Islet of Langerhans (tissue), 1 donor: ENCODE measurements around the gene ARHGAP22.

Source experiments
- FAIRE-seq: peaks from one replicate; lab custom pipeline; 2011; peaks lifted over from hg19 to GRCh38; lab: Jason Lieb, UNC

ARHGAP22 gene

DNA sequence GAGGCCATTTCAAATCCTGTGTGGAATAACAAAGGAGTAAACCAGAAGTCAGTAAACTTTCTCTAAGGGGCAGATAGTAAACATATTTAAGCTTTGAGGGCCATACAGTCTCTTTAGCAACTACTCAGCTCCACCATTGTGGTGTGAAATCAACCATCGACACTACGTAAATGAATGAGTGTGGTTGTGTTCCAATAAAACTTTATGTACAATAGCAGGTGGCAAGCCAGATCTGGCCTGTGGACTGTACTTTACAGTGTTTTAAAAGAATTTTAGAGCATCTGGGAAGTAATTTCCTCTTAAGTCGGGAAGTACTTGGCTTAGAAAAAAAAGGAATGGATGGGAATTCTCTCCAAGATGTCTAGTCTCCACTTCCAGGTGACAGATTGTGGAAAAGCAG, 71.3 kb downstream of the ARHGAP22 start:
- FAIRE-seq = no peak

DNA sequence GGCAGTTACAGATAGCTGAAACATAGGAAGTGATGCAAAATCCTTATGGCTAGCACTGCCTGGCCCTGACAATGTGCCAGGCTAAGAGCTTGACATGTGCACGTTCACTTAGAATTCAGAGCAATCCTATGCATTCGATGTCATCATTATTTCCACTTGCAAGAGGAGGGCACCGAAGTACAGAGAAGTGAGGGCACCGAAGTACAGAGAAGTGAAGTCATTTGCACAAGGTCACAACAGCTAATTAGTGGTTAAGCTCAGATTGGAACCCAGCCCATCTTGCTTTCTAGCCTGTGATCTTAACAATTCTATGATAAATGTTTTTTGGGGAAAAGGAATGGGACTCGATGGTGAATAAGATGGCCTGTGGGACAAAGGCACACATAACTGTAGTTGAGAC, 73.4 kb downstream of the ARHGAP22 start:
- no peak for FAIRE-seq

DNA sequence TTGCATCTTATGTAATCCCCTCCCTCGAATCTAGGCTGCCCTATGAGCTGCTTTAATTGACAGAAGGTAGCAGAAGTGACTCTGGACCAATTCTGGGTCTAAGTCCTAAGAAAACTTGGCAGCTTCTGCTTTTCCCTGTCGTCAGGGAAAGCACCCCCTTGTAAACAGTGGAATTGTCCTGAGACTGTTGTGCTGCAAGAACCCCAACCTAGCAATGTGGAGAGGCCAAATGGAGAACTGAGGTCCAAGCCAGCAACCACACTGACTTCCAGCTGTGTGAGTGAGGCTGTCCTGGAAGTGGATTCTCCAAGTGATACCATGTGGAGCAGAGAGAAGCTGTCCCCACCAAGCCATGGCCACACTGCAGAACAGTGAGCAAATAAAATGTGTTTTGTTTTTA, 75.5 kb downstream of the ARHGAP22 start:
- no peak for FAIRE-seq

GRCh38 chr10:48527756-48528155, 77.1 kb downstream of the ARHGAP22 start:
- no peak for FAIRE-seq

DNA sequence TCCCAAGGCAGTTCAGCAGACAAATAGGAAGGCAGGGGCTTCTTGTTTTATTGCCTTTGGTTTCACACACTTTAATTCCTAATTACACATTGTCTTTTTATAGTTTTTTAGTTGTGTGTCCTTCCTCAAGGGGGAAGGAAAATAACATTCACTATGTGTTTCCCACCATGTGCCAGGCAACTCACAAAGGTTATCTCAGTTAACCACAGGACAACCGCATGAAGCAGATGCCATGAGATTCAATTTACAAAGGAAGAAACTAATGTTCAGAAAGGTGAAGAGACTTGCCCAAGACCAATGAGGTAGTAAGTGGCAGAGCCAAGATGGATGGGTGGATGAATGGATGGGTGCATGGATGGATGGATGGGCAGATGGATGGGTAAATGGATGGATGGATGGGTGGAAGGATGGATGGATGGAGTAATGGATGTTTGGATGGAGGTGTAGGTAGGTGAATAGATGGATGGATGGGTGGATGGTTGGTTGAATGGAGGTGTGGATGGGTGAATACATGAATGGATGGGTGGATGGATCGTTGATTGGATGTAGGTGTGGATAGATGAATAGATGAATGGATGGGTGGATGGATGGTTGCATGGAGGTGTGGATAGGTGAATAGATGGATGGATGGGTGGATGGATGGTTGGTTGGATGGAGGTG, 77.9 kb downstream of the ARHGAP22 start:
- no peak for FAIRE-seq

- FAIRE-seq = no peak
Measured at GRCh38 chr10:48526011-48526821, 78.7 kb downstream of the ARHGAP22 start.

- FAIRE-seq = no peak
Measured at GRCh38 chr10:48525113-48525512, 79.8 kb downstream of the ARHGAP22 start.

- FAIRE-seq = no peak
Measured at GRCh38 chr10:48523820-48524758, 80.8 kb downstream of the ARHGAP22 start.

DNA sequence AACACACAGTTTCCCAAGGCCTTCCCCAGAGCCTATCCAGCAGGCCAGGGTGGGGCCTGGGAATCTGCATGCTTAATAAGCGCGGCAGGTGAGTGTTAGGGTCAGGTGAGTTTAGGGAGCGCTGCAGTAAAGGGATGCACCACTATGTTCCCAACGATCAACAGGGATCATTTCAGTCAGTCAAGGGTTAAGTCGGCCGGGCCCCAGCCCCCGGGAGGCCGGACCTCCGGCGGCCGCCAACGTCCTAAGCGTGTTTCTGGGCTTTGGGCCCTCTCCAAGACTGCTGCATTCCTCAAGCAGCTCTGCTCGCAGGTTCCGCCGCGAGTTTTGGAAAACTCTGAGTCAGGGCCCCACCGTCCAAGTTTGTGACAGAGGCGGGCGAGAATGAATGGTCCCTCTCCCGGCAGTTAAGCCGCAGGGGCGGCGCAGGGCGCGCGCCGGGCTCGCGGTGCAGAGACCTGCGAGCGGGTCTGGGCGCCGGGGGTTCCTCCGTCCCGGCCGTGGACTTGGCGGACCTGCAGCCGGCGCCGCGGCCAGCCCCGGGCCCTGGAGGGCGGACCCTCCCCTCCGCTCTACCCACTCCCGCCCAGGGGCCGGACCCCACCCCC, 81.6 kb downstream of the ARHGAP22 start:
- no peak for FAIRE-seq

DNA sequence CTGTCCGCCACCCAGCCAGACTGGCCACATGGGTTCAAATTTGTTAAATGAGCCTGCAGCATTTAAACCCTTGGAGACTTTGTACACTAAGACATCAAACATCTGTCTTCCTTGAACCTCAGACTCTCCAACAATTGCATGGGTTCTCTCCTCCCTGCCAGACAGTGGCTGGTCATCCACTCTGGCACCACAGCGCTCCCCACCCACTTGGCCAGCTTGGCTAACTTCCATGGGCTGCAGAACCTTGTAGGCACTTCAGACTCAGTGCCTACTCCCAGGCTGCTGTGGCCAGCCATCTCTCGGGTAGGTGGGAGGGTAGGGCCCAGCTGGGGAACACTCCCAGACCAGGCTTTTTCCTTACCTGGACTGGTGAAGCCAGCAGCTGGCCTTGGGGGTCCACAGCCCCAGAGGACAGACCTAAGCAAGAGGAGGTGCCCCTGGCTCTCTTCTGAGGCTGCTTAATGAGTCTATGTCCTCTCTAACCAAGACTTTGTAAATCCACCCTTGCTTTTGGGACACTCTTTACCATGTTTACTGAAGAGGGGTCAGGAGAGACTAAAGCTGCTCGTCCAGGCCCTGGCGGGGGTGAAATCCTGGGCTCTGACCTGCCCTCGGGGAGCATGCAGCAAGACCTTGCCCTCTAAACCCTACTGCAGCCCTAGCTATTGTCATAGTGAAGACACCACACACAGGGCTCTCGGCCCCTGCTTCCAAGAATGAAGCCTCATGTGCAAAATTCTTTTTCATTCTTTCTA, 82.7 kb downstream of the ARHGAP22 start:
- no peak for FAIRE-seq

DNA sequence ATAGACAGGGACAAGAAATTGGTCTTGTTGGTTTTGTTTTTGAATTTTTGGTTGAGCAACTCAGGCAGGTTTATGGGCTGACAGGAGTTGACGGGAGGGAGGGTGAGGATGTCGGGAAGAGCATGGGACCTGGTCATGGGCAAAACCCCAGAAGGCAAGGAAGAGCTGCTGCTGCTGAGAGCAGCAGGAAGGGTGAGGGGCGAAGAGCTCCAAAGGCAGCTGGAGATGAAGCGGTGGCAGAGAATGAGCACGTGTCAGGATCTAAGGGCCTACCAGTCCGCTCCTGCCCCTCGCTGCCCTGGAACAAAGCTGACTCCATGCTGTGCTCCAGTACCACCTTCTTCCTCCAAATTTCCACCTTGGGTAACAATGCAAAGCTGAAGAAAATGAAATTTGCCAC, 84.3 kb downstream of the ARHGAP22 start:
- FAIRE-seq = no peak

- no peak for FAIRE-seq
Measured at GRCh38 chr10:48520184-48520506, 84.7 kb downstream of the ARHGAP22 start.

DNA sequence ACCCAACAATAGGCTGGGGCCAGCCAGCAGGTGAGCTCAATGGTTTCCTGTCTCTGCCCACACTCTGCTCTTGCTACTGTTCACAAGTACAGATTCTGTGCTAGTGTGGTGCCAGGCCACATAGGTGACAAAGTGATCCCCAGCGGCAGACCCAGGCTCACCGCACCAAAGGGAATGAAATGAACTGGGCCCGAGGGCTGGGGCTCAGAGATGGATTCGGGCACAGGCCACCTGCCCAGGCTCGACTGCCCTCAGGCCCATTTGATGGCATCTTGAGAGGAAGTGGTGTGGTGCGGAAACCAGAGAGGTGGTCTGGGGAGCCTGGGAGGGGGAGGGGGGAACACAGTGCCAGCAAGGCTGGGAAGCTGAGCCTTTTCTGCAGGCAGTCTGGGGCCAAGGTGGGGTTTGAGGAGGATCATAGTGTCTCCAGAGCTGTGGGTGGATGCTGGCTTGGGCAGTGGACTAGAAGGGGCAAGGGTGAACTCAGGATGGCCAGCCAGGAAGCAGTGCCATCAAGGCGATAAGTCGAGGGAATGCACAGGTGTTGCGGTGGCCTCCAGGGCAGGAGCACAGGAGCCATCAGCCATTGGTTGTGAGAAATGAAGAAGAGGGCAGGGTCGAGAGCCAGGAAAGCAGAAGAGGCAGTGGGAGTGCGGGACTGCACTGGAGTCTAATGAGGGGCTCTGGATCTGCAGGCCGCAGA, 85.2 kb downstream of the ARHGAP22 start:
- FAIRE-seq = no peak

- FAIRE-seq = no peak
Measured at GRCh38 chr10:48518986-48519385, 85.9 kb downstream of the ARHGAP22 start.

DNA sequence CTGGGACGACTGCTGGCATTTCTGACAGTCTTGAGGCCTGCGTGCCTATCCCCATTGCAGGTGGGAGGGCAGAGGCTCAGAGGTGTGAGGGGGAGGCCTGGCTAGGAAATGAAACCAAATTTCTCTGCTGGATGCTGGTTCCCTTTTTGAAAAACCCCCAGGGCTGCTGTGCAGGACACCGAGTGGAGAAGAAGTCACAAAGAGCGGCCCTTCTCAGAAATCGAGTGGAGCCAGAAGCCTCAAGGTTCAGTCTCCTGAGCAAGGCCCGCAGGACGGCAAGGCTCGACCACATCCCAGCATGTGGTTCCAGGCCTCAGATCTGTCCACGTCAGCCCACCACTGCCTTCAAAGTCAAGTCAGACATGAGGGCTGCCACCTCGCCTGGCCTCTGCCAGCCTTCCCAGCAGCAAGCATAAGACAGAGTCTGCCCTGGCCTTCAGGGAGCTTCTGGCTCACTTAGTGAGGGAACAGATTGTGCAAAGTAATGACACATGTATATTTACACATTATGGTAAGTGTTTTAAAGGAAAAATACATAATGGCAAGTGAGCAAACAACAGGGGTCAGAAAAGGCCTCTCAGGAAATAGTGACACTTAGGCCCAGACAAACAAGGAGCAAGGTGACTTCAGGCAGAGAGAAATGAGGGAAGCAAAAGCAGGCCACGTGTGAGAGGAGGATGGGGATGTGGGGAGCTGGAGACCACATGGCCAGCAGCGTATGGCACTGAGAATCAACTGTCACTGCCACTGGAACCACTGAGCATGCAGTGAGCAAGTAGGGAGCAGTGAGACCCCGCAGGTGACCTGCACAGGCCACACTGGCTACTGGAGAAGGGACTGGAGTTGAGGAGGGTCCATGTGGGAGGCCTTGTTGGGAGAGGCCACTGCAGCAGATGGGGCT, 86.7 kb downstream of the ARHGAP22 start:
- FAIRE-seq = no peak

DNA sequence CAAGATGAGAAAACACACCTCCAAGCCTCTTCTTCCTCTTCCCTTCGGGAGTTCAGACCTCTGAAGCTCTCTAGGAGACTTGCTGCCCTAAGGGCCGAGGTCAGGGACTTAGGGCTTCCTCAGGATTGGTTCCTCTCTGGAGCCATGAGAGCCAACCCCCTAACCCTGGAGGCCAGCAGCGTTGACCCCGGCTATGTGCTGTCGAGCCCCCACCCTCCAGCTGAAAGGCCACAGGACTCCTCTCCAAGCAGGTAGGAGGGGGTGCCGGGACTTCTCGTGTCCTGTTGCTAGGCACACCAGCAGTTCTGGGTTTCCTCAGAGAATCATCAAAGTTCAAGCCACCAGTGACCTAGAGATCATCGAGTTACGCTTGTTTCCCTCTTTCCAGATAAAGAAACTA, 87.4 kb downstream of the ARHGAP22 start:
- no peak for FAIRE-seq

- no peak for FAIRE-seq
Measured at GRCh38 chr10:48516911-48517310, 88.0 kb downstream of the ARHGAP22 start.

DNA sequence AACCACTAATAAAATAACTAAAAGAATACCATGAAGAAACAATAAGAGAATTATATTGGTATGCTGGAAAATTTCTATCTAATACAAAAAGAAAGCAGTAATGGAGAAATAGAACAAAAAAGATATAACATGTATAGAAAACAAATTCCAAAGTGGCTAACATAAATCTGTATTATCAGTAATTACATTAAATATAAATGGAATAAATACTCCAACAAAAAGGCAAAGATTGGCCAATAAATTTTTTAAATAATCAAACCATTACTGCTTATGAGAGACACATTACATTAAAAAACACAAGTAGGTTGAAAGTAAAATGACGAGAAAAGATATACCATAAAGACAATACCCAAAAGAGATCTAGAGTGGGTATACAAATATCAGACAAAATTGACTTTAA, 90.0 kb downstream of the ARHGAP22 start:
- no peak for FAIRE-seq

GRCh38 chr10:48514255-48514654, 90.6 kb downstream of the ARHGAP22 start:
- no peak for FAIRE-seq

DNA sequence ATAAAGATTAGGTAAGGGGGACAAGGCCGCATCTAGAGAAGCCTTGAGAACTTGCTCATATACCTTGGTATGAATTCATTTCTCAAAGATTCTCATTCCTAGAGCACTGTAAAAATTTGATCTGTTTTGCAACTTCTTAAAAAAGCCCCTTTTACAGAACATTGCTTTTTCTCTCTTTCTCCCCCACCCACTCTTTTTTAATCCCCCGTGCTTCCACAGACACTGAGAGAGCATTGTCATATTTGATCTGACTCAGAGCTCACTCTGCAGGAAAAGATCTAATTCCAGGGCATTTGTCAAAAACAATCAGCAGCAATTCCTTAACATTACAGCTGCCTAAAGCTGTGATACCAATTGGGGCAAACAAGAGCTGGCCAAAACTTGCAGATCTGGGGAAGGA, 92.0 kb downstream of the ARHGAP22 start:
- no peak for FAIRE-seq
